Measurements from ENCODE around the gene JPH4. TPM values are rescaled to one million over a fixed set of nuclear protein-coding genes. Genes with fewer than 3 reads are reported as not detected.

JPH4 gene
- total and polyA plus RNA-seq, 2 of the 8 experiments (the other 6 are each of a cell fraction or from before 2014, with no cell fraction given): 23.9 to 46.7 TPM

DNA sequence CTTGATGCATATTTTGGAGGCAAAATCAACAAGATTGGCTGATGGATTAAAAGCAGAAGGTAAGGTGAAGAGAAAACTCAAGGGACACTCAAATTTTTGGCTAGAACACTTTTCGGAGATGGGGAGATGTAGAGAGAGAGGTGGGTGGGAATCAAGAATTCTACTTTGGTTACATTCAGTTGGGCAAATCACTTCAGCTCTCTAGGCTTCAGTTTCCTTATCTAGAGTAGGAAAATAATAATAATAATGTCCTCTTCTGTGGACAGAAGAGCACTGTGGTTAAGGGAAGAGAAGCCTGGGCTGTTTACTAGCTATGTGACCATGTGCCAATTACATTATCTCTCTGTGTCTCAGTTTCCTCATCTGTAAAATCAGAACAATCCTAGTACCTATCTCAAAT lies 34.2 kb upstream of the JPH4 start:
- Histone ChIP-seq H4K20me1 (replicated peaks in 1 of 2; ENCODE audit: control insufficient read depth in 1 of 2, insufficient read depth in 2 of 2, low read length in 2 of 2) (no peaks in the 10 kb centered on the region), H3K27me3 (replicated peaks in 1 of 4; ENCODE audit: control insufficient read depth in 3 of 4, extremely low read depth in 1 of 4, insufficient read depth in 3 of 4, low read length in 3 of 4) (no peaks in the 10 kb centered on the region; a peak in 1 of 7 replicates), H4K8ac (ENCODE audit: extremely low read depth, insufficient read depth, low read length) (no peak overlapping the region), H3K18ac (ENCODE audit: extremely low read depth, low read length) (no peak overlapping the region), H2BK12ac (ENCODE audit: low read depth, low read length) (no peak overlapping the region), H3K23ac (ENCODE audit: insufficient read length) (no peak overlapping the region), H2BK5ac (ENCODE audit: low read depth, low read length) (no peak overlapping the region), H3K4me3 (ENCODE audit: extremely low read depth in 1 of 4, insufficient read depth in 2 of 4, low read depth in 3 of 4, low read length in 4 of 4) (no peak overlapping the region), H2BK15ac (ENCODE audit: low read length) (no peak overlapping the region), H3K27ac (ENCODE audit: low read depth, low read length) (no peak overlapping the region), H3K4me1 (replicated peaks in 1 of 4; ENCODE audit: control insufficient read depth in 3 of 4, insufficient read depth in 4 of 4, low read length in 3 of 4) (no peaks in the 10 kb centered on the region), H2BK120ac (replicated peaks; ENCODE audit: low read depth, low read length) (no peak overlapping the region), H3K4me2 (ENCODE audit: insufficient read depth in 1 of 2, low read depth in 2 of 2, low read length in 2 of 2) (no peak overlapping the region), H3K79me2 (ENCODE audit: control insufficient read depth in 1 of 2, insufficient read depth in 2 of 2, low read length in 2 of 2) (no peaks in the 10 kb centered on the region), H3K14ac (ENCODE audit: insufficient read length) (no peak overlapping the region), H3K79me1 (ENCODE audit: low read depth, low read length) (no peaks in the 10 kb centered on the region), H3K56ac (replicated peaks; ENCODE audit: insufficient read length, low read depth, low read length) (no peak overlapping the region), H3K9ac (replicated peaks in 1 of 4; ENCODE audit: extremely low read depth in 1 of 4, low read depth in 3 of 4, low read length in 3 of 4) (no peak overlapping the region), H2AFZ (ENCODE audit: low read length) (no peak overlapping the region), H2BK20ac (ENCODE audit: low read length) (no peak overlapping the region), H3K9me3 (ENCODE audit: insufficient read depth in 2 of 2, low read depth in 1 of 2, low read length in 1 of 2) (no peaks in the 10 kb centered on the region), H2AK5ac (ENCODE audit: low read depth, low read length) (no peak overlapping the region), H3K23me2 (ENCODE audit: low read depth, low read length) (0 out of 2 replicates have a peak, but pooled peaks cover 3% of the 10 kb centered on the region), H4K91ac (replicated peaks; ENCODE audit: insufficient read length, low read length) (no peak overlapping the region), H4K5ac (ENCODE audit: insufficient read length, low read depth, low read length) (no peak overlapping the region), H3K36me3 (ENCODE audit: control insufficient read depth in 2 of 4, insufficient read depth in 4 of 4, low read length in 3 of 4) (no peaks in the 10 kb centered on the region), H3K4ac (replicated peaks; ENCODE audit: insufficient read length, low read depth, low read length) (no peak overlapping the region)
- FAIRE-seq (no peak), DNase-seq (ENCODE audit: low read depth in 1 of 2, low spot score in 2 of 2) (no peak)
- 68% methylated on average over 1 of the region's 1 CpG; no CpG with 5 or more reads in 1 of the 2 experiments for WGBS, 2 experiments (ENCODE audit: extremely low coverage in 1 of 2, insufficient coverage in 1 of 2, insufficient read length in 1 of 2, insufficient replicate concordance in 2 of 2, low coverage in 1 of 2, low lambda C conversion rate in 2 of 2, missing lambda C conversion rate in 1 of 2)
- ChIA-PET CTCF (ENCODE audit: partially characterized antibody) (interaction anchor here (0.6 to 6.2 kb wide), 12 partner anchors 10 to 321 kb away, joined by 3 to 53 read pairs (median 3); partner anchors contain the start of gene DHRS2), POLR2A (ENCODE audit: partially characterized antibody) (interaction anchor here (1.1 kb wide), 1 partner anchor 292 kb away, joined by 3 read pairs; the partner anchor contains the start of gene PABPN1)

Data from H1 (cell line).